Kidney epithelial cell (primary cell): ENCODE results near the gene MAN1C1. TPM values are rescaled to one million over a fixed set of nuclear protein-coding genes. Genes with fewer than 3 reads are reported as not detected.

Experiments
- DNase-seq: peaks from one replicate; pipeline ENCODE4 v3.0.0-alpha.2; 2010; ENCODE audit warnings: low read depth
- H3K27me3 ChIP-seq: 2 replicates; pipeline ENCODE4 v1.6.0; 2011; ENCODE audit warnings: low read length; ENCODE audit not compliant: control insufficient read depth, insufficient read depth
- H3K36me3 ChIP-seq: 2 replicates; pipeline ENCODE4 v1.5.1; 2011; ENCODE audit warnings: low read length; ENCODE audit not compliant: control insufficient read depth, insufficient read depth
- H3K4me3 ChIP-seq: 2 replicates; pipeline ENCODE4 v1.5.1; 2011; ENCODE audit warnings: low read depth, mild to moderate bottlenecking, control low read depth, low read length
- CTCF ChIP-seq: IDR thresholded peaks from 2 replicates; pipeline ENCODE4 v1.5.1; 2011; ENCODE audit warnings: mild to moderate bottlenecking, moderate library complexity, low read length, control low read depth, inconsistent platforms; ENCODE audit not compliant: insufficient read depth, poor library complexity, severe bottlenecking
- total RNA-seq: library from RNA; depleted of rRNA; stranded (reverse); fragments of >200 nt; gene quantifications from 2 replicates; pipeline ENCODE4 v1.2.3, GENCODE V29; 2015

MAN1C1 gene
- total RNA-seq, 1 donor from 2014 or later: 1.4 TPM

GRCh38 chr1:25705699-25706098, 89.1 kb downstream of the MAN1C1 start:
- Histone ChIP-seq H3K4me3 (no peak overlapping the region), H3K36me3 (no peaks in the 10 kb centered on the region), H3K27me3 (peaks cover 6% of the 10 kb centered on the region)
- no peak for DNase-seq
- TF ChIP-seq CTCF: no peak

- no peak for TF ChIP-seq CTCF
- Histone ChIP-seq H3K4me3 (no peak overlapping the region), H3K27me3 (peaks cover 6% of the 10 kb centered on the region), H3K36me3 (no peaks in the 10 kb centered on the region)
- no peak for DNase-seq
These were observed 89.8 kb downstream of the MAN1C1 start for GRCh38 chr1:25706146-25707089.

GRCh38 chr1:25707280-25708016, 90.9 kb downstream of the MAN1C1 start:
- TF ChIP-seq CTCF: no peak
- no peak overlapping the region for H3K4me3 ChIP-seq
- no peaks in the 10 kb centered on the region for H3K36me3 ChIP-seq
- H3K27me3 ChIP-seq: peaks cover 6% of the 10 kb centered on the region
- DNase-seq: no peak

- Histone ChIP-seq H3K4me3 (no peak overlapping the region), H3K36me3 (no peaks in the 10 kb centered on the region), H3K27me3 (no peaks in the 10 kb centered on the region)
- no peak for DNase-seq
- TF ChIP-seq CTCF: no peak
These were observed 94.2 kb downstream of the MAN1C1 start for GRCh38 chr1:25710583-25711347.

- no peak overlapping the region for H3K4me3 ChIP-seq
- no peak for TF ChIP-seq CTCF
- H3K27me3 ChIP-seq: no peaks in the 10 kb centered on the region
- H3K36me3 ChIP-seq: no peaks in the 10 kb centered on the region
- no peak for DNase-seq
These were observed 95.1 kb downstream of the MAN1C1 start for GRCh38 chr1:25711555-25712298.
